HG03196 (cell line): ENCODE measurements around the gene HECW1.
"Not testable (repeated sequence)": the region's sequence is repeated elsewhere in the genome, so short reads cannot be mapped to it uniquely, and the experiment has no call there.

Experiments used
- ATAC-seq: cut with Tn5 transposase; IDR thresholded peaks from one replicate; pipeline ENCODE4 v1.9.1; 2021; ENCODE audit not compliant: unreplicated experiment

The HECW1 gene

DNA sequence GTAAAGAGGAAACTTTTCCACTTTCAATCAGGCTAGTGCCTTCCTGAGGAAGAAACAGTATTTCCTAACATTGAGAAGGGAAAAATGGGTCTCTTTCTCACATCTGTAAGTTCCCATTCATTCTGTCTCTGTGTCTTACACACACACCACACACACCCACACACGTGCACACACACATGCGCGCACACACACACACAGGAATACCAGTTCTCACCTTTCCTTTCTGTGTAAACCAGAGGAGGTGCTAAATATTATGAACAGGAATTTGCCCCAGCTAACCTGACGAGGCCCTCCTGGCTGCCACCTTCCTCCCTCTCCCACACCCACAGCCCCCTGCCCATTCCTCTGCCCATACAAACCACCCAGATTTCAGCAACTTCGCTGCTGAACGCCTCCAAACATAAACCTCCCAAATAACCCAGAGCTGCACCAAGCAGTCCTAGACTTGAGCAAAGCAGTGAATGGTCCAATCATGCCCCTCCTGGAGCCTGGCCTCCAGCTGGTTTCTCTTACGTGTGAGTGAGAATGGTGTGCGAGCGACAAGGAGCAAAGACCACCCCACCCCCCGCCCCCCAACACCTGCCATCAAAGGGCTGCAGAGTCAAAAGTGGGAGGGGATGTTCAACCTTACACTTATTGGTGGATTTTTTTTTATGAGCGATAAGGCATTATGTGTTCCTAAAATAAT lies 190.5 kb downstream of the HECW1 start:
- ATAC-seq = no peak

DNA sequence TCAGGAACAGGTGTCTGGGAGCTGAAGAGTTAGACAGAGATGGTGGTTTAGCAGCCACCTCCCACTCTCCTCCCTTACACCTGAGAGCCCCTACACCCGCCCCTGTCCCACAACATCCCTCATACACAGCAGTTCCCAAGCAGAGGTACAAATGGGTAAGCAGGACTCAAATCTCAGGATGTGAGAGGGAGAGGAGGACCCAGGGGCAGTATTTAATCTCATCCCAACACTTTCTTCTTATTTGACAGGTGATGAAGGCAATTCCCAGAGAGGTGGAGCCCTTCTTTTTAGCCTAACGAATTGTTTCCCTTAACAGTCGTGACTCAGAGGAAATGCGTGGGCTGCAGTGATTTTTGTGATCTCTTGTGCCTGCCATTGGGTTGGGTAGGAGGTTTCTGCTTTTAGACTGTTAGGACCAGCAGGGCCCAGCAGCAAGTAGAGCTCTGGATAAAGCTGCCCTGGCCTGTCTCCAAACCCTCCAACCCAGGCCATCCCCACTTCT lies 191.3 kb downstream of the HECW1 start:
- ATAC-seq = no peak

DNA sequence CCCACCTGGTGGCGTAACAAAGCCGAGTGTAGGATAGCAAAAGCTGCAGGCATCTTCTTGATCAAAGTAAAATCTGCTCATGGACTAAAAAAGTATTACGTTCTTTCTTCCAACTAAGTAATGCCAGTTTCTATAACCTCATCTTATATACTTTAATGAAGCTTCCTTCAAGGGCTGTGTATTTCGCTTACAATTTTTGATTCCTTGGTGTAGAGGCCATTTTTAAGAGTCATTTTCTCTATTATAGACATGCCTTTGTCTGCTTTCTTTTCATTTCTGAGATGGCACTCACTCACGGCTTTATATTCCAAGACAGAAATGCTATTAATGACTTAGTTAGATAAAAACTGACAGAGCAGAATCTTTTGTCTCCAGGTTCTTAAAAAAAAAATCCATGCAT lies 194.0 kb downstream of the HECW1 start:
- no peak for ATAC-seq

DNA sequence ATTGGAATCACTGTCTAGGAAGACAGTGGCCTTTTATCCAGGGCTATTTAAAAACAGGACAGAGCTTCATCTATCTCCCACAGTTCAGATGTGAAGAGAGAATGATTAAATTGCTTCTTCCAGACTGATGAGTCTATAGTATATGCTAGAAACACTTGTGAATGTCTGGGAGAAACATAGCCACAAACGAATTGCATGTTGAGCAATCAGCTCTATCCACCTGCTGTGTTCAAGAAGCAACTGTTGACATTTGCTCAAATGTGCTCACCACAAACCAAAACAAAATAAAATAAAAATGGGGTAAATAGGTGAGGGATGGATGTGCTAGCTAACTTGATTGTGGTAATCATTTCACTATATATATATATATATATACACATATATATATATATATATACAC lies 195.1 kb downstream of the HECW1 start:
- no peak for ATAC-seq

DNA sequence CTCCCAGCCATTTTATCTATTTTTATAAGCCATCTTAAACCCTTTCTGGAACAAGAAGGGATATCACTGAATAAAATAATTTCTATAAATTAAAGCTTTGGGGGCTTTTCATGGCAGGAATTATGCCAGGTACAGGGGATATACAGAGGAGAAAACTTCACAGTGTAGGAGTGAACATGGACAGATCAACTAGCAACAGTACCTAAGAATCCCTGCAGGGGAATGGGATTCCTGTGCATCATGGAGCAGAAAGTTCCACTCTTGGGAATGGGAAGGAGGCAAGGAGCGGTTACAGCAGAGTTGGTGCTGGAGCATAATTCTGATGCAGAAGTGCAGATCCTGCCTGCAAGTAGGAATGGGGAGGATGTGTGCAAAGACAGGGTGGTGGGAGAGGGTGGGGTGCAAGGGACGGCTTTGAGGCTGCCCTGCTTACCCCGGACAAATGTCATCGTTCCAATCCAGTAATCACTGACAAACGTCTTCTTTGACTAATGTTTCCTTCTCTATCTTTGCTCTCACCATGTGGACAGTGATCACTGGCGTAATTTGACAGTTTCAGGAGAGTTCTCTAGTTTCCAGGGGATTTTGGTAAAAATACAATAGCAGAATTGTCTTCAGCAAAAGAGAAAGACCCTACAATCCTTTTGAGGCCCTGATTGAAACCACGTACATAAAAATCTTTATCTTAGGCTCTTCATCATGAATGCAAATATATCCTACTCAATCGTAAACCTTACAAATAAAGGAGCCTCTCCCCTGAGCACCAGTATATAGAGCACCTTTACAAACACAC lies 196.7 kb downstream of the HECW1 start:
- ATAC-seq = no peak

DNA sequence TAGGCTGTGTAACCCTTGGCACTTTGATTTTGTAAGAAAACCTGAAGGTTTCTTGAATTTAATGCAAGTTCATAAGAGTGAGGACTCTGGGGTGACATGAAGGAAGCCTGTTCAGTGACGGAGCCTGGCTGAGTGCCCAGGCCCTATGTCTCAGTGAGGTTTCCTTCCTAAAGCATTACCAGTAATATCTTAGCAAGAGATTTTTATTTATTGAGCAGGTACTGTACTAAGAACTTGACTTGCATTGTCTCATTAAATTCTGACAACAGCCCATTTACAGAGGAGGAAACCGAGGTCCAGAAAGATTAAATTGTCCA lies 197.2 kb downstream of the HECW1 start:
- no peak for ATAC-seq

DNA sequence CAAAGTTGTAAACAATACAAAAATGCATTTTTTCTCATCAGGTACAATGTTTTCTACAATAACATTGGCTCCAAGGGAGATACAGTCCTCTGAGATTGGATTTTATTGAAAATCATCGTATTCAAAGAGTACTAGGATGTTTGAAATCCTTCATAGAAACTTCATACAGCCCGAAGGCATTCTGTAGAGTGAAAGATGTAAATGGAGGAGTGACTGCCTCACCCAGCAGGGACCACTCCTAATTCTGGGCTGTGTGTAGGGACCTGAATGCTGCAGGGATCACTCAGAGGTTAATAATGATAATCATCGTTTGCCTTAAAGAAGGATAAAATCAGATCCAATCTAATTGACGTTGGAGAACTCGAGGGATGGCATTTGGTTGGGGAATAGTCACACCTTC lies 198.6 kb downstream of the HECW1 start:
- ATAC-seq = no peak

DNA sequence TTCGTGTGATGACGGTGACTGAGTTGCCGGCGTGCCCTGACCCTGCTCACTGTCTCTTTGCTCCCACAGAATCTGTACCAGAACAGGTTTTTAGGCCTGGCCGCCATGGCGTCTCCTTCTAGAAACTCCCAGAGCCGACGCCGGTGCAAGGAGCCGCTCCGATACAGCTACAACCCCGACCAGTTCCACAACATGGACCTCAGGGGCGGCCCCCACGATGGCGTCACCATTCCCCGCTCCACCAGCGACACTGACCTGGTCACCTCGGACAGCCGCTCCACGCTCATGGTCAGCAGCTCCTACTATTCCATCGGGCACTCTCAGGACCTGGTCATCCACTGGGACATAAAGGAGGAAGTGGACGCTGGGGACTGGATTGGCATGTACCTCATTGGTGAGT lies 199.2 kb downstream of the HECW1 start:
- ATAC-seq = no peak

DNA sequence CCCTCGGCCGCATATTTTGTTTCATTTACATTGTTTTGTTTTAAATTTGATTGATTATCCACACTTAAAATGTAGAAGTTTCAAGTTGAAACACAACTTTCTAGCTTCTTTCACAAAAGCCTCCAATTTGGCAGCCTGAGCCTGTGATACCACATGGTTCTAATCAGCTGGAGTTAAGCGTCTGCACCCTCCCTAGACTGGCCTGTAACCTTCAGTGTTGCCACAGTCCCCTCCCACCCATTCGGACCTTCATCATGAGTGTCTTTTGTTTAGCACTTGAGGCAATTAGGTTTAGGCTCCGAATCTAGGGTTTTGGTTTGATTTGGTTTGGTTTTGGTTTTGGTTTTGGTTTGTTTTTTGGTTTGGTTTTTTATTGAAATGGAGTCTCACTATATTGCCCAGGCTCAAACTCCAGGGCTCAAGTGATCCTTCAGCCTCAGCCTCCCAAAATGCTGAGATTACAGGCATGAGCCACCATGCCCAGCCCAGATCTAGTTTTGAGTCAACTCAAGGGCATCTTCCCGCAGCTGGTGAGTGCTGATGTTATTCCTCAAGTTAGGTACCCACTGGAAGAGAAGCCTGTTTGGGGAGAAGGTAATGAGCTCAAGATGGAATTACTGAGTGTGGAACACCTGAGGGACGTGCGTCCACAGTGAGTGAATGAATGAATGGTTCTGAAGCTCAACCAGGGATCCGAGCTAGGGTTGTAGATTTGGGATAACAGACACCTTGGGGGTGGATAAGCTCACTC lies 201.4 kb downstream of the HECW1 start:
- no peak for ATAC-seq

DNA sequence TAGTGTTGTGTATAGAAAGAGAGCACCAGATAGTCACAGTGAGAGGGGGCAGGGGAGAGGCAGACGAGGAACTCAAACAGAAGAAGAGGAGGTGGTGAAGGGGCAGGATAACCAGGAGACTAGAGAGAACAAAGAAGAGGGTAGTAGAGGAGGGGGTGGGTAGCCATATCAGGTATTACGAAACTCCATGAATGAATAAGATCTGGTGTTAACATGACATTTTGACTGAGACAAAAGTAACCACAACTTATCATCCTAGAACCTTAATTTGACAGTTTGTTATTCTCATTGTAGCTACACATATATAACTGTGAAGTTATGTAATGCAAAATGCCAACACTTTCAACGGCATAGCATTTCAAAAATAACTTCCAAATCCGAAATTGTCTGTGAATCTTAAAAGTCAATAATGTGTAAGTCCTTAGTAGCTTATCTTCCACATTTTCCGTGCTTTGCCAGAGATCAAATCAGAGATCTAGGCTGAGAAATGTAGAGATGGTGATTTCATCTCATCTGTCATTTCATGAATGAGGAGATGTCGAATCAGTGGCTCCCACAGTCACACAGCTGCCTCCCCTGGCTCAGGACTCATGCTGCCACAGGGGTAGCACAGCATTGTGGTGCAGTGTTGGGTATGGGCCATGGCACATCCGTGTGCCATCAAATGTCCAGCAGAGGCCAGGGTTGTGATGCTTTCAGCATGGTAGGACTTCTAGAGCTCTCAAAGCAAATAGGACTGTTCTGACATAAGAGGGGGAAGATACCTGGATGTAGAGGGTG lies 202.1 kb downstream of the HECW1 start:
- ATAC-seq = no peak

DNA sequence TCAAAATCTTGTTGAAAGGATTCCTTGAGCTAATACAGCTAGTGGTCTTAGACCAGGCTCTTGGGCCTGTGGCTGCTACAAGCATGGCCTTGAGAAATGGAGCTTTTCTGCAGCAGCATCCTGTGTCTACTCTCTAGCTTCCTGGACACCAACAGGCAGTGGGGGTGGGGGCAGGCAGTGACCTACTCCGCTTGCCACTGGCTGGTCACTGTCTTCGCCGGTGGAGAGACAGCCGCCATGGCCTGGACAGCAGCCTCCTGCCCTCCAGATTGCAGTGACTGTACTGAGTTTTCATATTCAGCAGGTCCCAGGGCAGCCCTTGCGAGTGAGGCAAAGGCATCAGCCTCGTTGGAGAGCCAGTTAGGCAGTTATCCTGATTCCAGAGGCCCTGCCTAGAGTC lies 204.6 kb downstream of the HECW1 start:
- no peak for ATAC-seq

DNA sequence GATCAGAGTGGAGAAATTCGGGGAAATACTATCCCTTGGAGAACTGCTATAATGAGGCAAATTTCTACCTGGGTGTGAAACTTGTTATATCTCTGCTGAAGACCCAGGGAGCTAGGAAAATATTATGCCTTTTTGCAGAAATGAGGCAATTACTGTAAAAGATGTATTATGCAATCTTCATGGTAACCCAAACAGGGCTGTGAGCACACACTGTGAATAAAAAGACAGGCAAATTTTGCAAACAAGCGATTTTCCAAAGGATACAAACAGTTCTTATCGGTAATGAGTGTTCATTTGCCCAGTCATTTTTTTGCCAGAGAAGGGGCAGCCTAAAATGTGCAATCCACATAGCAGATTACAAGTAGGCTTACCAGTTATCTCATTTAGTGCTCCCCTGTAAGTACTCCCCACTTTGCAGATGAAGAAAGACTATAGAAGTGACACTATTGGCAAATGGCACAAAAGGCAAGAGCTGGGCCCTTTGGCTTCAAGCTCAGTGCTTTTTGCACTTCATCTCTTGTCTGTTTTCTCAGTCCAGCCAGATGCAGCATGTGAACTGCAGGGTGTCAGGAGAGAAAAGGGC lies 205.8 kb downstream of the HECW1 start:
- no peak for ATAC-seq

DNA sequence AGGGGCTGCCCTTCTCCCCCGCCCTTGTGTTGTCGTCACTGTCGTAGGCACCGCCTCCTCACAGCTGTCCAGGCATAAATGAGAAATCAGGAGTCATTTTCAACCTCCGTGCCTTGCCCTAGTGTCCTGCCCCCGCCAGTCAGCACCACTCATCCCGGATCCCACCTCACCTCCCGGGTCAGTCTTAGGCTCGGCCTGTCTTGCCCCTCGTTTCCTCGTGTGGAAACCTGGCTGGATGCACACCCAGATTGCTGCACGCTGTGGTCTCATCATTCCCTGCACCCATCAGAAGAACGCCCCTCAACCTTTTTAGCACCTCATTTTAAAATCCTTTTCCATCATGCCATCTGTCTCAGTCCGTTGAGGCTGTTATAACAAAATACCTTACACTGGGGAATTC lies 213.1 kb downstream of the HECW1 start:
- no peak for ATAC-seq

DNA sequence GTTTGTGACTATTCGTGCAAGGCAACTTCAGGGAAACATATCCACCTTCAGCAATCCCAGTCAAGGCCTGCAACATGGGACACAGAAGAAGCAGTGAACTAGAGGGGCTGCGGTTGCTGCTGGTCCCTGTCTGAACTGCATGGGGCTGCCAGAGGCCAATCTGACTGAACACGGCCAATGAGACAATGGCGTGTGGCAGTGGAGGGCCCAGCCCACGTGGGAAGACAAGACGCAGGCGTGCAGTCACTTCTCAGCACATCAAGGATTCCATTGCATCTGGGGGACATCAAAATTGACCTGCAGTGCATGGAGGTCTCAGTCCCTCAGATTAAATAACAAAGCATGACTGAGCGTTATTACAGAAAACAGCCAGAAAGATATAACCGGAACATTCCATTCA lies 215.9 kb downstream of the HECW1 start:
- ATAC-seq = no peak

DNA sequence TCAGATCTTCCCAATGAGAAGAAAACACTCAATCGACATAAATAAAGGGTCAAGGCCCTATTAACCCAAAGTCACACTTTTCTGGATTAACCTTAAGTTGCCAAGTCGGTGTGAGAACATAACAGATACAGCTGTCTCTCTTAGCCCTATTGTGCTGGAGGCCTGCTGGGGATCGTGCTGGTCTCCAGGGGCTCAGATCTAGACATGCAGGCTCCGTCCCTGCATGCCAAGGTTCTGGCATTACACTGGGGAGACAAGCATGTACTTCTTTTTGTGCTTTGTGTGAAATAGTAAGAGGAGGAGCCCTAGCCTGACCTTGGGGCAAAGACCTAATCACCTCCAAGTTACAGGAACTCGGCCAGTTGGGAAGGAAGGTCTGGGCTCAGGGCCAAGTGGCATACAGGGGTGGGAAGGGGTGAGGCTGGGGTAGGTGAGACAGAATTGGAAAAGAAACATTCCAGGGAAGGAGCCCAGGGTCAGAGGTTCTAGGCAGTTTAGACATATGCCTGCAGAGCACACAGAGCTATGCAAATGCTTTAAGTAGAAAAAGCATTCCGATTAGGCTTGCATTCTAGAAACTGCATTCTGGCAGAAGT lies 216.4 kb downstream of the HECW1 start:
- ATAC-seq = no peak

DNA sequence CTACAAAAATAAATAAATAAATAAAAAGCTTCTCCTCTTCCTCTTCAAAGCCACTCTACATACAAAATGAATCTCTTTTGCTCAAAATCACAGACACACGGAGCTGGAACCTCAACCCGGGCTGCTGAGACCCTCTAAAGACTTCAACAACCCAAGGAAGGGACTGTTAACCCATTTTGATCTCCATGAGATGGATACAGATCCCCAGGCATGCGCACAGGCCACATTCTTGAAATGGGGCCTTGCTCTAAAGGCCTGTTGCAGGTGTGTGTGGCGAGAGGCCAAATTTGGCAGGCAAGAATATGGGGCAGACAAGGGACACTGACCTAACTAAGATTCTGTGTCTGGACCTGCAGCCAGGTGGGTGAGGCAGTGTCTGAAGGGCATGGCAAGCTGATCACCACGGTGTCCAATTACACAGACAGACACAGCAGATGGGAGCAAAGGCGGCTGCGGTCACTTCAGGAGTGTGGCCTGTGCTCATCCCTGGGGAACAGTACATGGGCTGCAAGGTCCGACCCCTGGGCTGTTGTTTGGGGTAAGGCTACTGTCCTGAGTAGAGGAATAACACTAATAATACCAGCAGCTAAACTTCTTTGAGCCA lies 219.8 kb downstream of the HECW1 start:
- ATAC-seq = no peak

DNA sequence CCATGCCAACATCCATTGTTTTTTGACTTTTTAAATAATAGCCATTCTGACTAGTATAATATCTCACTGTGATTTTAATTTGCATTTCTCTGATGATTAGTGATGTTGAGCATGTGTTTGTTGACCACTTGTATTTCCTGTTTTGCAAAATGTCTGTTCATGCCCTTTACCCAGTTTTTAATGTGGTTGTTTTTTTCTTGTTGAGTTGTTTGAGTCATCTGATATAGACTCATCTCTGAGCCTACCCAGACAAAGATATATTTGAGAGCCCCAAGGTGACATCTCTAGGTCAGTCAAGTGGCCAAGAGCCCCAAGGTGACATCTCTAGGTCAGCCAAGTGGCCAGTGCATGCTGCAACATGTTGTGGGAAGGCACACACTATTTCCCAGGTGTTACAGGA lies 224.7 kb downstream of the HECW1 start:
- no peak for ATAC-seq

DNA sequence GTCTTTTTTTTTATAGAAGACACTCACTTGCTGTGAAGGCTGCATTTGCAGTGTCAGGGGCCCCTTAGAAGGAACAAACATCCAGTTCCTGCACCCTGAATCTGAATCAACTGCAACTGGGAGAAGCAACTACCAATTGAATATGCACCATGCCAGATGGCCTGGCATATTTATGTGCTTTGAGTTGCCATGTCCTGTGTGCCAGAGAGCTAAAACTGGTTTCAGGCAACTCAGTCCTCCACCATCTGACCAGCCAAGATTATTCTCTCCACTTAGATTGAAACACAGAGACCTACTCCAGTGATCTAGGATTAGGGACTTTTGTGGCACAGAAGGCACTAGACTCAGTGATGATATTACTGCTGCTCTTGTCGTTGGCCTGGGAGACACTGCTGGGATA lies 225.4 kb downstream of the HECW1 start:
- no peak for ATAC-seq

DNA sequence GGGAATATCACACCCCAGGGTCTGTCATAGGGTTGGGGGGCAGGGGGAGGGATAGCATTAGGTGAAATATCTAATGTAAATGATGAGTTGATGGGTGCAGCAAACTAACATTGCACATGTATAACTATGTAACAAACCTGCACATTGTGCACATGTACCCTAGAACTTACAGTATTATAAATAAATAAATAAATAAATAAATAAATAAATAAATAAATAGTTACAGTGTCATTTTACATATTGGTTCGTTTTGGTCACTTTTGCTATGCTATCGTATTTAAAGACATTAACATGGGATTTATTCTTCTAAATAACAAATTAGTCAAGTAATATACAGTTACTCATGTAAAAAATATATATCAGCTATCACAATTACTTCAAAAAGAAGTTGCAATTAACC lies 228.7 kb downstream of the HECW1 start:
- ATAC-seq = no peak

DNA sequence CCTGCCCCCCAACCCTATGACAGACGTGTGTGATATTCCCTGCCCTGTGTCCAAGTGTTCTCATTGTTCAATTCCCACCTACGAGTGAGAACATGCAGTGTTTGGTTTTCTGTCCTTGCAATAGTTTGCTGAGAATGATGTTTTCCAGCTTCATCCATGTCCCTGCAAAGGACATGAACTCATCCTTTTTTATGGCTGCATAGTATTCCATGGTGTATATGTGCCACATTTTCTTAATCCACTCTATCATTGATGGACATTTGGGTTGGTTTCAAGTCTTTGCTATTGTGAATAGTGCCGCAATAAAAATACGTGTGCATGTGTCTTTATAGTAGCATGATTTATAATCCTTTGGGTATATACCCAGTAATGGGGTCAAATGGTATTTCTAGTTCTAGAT lies 231.0 kb downstream of the HECW1 start:
- not testable (repeated sequence) for ATAC-seq
